ENCODE measurements around the gene AKAP5.

The AKAP5 gene

GRCh38 chr14:64464651-64465050 is 648 bp upstream of the AKAP5 start:
- H3K4me3 ChIP-seq (ENCODE audit: low read depth, low read length), result peak overlapping the region; percentile 53
- TF ChIP-seq, protein P1, sequence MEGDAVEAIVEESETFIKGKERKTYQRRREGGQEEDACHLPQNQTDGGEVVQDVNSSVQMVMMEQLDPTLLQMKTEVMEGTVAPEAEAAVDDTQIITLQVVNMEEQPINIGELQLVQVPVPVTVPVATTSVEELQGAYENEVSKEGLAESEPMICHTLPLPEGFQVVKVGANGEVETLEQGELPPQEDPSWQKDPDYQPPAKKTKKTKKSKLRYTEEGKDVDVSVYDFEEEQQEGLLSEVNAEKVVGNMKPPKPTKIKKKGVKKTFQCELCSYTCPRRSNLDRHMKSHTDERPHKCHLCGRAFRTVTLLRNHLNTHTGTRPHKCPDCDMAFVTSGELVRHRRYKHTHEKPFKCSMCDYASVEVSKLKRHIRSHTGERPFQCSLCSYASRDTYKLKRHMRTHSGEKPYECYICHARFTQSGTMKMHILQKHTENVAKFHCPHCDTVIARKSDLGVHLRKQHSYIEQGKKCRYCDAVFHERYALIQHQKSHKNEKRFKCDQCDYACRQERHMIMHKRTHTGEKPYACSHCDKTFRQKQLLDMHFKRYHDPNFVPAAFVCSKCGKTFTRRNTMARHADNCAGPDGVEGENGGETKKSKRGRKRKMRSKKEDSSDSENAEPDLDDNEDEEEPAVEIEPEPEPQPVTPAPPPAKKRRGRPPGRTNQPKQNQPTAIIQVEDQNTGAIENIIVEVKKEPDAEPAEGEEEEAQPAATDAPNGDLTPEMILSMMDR (IDR thresholded peaks at IDR 0.05; ENCODE audit: low read depth, low read length, missing control alignments), result no peak
- no peak for DNase-seq (ENCODE audit: low read depth)
- in situ Hi-C loops (cut with HindIII; ENCODE audit: low sequenced_read_pairs), result no loop called here

DNA sequence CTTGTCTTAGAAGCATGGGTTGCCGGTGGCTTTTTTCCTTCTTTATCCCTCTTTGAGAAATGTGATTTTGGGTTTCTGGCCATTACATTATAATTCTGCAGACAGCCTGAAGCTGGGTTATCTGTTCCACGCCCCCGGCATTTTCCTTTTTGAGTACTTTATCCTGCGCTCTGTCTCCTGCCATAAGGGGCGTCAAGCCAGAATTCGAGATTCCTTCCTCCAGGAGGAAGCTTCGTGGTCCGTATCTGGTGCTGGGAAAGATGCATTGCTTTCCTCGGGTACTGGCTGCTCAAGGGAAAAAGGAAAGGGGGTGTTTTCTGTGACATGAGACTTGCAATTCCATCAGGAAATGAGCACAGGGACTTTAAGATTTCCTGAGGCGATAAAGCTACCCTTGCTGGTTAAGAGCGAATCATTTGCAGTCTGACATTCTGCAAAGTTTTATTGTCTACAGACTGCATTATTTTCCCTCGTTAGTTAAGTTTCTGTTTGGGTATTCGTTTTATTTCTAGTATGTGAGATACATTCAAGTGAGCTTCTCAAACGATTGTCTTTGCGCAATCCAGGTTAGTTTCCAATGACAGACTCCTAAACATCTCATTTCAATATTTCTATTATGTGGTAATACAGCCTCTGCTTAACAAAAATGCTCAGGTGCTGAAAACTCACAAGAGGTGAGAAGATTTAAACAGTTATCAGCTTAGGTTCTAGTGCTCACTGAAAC is 694 bp downstream of the AKAP5 start:
- peak; percentile 37 for DNase-seq (ENCODE audit: low read depth)
- H3K4me3 ChIP-seq (ENCODE audit: low read depth, low read length), result peak overlapping the region; percentile 53
- in situ Hi-C loops (cut with HindIII; ENCODE audit: low sequenced_read_pairs), result no loop called here
- TF ChIP-seq, protein P1 (IDR thresholded peaks at IDR 0.05; ENCODE audit: low read depth, low read length, missing control alignments), result peak; percentile 44

DNA sequence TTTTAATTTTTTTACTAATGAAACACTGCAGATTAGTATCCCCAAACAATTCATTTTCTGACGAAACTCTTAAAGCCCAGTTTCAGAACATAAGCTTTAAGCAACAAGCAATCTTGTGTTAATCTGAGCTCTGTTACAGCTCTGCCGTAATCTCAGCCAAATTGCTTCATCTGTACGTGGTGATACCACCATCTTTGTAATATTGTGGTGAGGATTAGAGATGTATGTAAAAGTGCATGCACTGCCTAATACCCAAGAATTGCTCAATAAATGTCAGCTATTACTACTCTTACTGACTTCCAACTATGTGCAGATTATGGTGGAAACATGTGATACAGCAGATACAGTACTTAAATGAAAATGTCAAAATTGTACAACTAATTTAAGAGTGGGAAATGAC is 1.8 kb downstream of the AKAP5 start:
- H3K4me3 ChIP-seq (ENCODE audit: low read depth, low read length), result no peak overlapping the region
- TF ChIP-seq, protein P1 (IDR thresholded peaks at IDR 0.05; ENCODE audit: low read depth, low read length, missing control alignments), result no peak
- in situ Hi-C loops (cut with HindIII; ENCODE audit: low sequenced_read_pairs), result no loop called here
- no peak for DNase-seq (ENCODE audit: low read depth)

DNA sequence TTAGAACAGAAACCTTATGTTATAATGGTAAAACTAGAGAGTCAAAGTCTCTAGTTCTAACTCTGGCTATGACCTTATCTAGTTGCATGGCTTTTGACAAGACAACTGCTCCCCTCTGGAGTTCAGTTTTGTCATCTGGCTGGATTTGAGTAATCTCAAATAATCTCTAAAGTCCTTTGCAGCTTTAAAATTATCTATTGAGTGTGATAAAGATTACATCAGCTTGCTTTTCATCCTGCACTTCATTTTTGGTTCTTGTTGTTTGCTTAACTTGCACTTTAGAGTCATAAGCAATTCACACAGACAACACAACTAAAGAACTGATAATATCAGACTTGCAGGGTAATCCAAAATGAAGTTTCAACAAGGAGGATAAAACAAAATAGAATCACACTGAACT is 2.3 kb downstream of the AKAP5 start:
- no peak for DNase-seq (ENCODE audit: low read depth)
- TF ChIP-seq, protein P1 (IDR thresholded peaks at IDR 0.05; ENCODE audit: low read depth, low read length, missing control alignments), result no peak
- H3K4me3 ChIP-seq (ENCODE audit: low read depth, low read length), result no peak overlapping the region
- in situ Hi-C loops (cut with HindIII; ENCODE audit: low sequenced_read_pairs), result no loop called here

DNA sequence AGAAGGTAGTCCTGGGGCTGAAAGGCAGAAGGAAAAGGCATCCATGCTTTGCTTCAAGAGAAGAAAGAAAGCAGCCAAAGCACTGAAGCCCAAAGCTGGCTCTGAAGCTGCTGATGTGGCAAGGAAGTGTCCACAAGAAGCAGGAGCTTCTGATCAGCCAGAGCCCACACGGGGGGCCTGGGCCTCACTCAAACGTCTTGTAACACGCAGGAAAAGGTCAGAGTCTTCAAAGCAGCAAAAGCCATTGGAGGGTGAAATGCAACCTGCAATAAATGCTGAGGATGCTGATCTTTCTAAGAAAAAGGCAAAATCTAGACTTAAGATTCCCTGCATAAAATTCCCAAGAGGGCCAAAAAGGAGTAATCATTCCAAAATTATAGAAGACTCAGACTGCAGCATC is 3.2 kb downstream of the AKAP5 start:
- H3K4me3 ChIP-seq (ENCODE audit: low read depth, low read length), result no peak overlapping the region
- TF ChIP-seq, protein P1 (IDR thresholded peaks at IDR 0.05; ENCODE audit: low read depth, low read length, missing control alignments), result no peak
- in situ Hi-C loops (cut with HindIII; ENCODE audit: low sequenced_read_pairs), result no loop called here
- DNase-seq (ENCODE audit: low read depth), result no peak

DNA sequence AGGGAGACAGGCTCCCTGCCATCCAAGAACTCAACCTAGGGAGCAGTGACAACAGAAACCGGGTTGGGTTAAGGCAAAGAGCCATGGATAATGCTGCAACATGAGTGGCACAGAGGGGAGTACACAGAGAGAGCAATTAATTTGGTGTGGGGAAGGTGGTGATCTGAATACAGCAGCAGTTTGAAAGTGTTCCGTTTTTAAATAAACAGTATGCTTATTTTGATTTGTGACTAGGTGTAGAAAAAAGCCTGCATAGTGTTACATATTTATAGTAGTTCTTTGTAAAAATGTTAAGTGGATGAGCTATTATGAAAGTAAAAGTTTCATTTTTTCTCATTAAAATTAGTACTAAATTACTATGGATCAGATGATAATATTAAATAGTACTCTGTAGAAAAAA is 8.7 kb downstream of the AKAP5 start:
- H3K4me3 ChIP-seq (ENCODE audit: low read depth, low read length), result no peak overlapping the region
- no peak for DNase-seq (ENCODE audit: low read depth)
- TF ChIP-seq, protein P1 (IDR thresholded peaks at IDR 0.05; ENCODE audit: low read depth, low read length, missing control alignments), result no peak
- in situ Hi-C loops (cut with HindIII; ENCODE audit: low sequenced_read_pairs), result no loop called here
